Measurements from ENCODE around the gene OR51M1. TPM values are rescaled to one million over a fixed set of nuclear protein-coding genes. Genes with fewer than 3 reads are reported as not detected.

The OR51M1 gene
- polyA plus RNA-seq, 3 donors = not detected

DNA sequence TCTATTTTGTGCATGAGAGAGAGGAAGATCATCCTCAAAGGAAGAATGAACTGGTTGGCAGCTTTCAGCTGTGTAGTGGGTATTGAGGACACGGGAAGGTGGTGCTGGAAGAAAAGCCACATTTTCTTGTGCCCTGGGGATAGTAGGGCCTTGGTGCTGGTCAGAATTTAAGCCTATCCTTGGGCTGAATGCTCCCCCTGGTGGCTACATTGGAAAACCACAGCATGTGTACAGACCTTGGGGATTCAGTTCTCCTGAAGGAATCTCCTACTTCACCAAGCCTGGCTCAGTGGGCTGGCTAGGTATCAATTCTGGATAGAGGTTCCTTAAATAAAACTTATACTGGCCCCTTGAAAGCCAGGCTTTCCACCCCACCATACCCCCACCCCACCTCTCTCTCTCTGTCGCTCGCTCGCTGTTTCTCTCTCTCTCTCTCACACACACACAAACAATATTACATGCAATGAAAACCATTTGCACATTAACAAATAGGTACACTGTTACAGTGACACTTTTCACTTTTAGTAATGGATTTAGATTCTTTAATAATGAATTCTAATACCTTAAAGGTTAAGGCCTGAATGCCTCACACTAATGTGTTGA is 2.8 kb upstream of the OR51M1 start:
- H3K4me2 ChIP-seq (replicated peaks; ENCODE audit: extremely low read depth, low read length, poor library complexity, severe bottlenecking) = no peak overlapping the region
- DNase-seq = peak in 2 of 3 donors; percentile 9 to 21
- H3K4me1 ChIP-seq (ENCODE audit: control insufficient read depth in 1 of 2, insufficient read depth in 2 of 2, low read length in 2 of 2) = no peaks in the 10 kb centered on the region
- TF ChIP-seq CTCF (IDR thresholded peaks at IDR 0.05) = peak; percentile 69
- no peaks in the 10 kb centered on the region for H3K27me3 ChIP-seq (ENCODE audit: control insufficient read depth in 2 of 2, insufficient read depth in 2 of 2, low read length in 2 of 2)
- no peak overlapping the region for H2AFZ ChIP-seq (ENCODE audit: insufficient read depth, low read depth, low read length, poor library complexity, severe bottlenecking)
- no peaks in the 10 kb centered on the region for H3K4me1 Mint-ChIP-seq
- 77% methylated on average over 3 of the region's 4 CpGs for WGBS (ENCODE audit: insufficient coverage)
- no peak overlapping the region for H3K4me3 ChIP-seq (replicated peaks in 1 of 3; ENCODE audit: low read depth in 2 of 3, low read length in 3 of 3)
- no peaks in the 10 kb centered on the region for H3K9me3 ChIP-seq (replicated peaks in 1 of 2; ENCODE audit: control insufficient read depth in 1 of 2, insufficient read depth in 1 of 2, low read length in 2 of 2)
- no peak overlapping the region for H3K9ac ChIP-seq (ENCODE audit: insufficient read depth, low read length, poor library complexity, severe bottlenecking)
- H4K20me1 ChIP-seq (ENCODE audit: insufficient read depth, low read length) = no peaks in the 10 kb centered on the region
- no peaks in the 10 kb centered on the region for H3K36me3 Mint-ChIP-seq
- H3K36me3 ChIP-seq (replicated peaks in 1 of 2; ENCODE audit: control insufficient read depth in 1 of 2, insufficient read depth in 2 of 2, low read length in 2 of 2) = no peaks in the 10 kb centered on the region
- H3K79me2 ChIP-seq (ENCODE audit: insufficient read depth, low read length) = no peaks in the 10 kb centered on the region
- intact Hi-C loops (cut with micrococcal nuclease) = no loop called here
- no peak overlapping the region for H3K27ac ChIP-seq (ENCODE audit: low read depth in 1 of 2, low read length in 2 of 2)
- no peak overlapping the region for H3K27ac Mint-ChIP-seq
- H3K9me3 Mint-ChIP-seq = peaks cover 0 to 3% (median 0%) of the 10 kb centered on the region in 7 donors
- peaks cover 2 to 5% (median 4%) of the 10 kb centered on the region in 3 donors for H3K27me3 Mint-ChIP-seq (ENCODE audit: low read depth in 3 of 3)
- no peak overlapping the region for H3K4me3 Mint-ChIP-seq

GRCh38 chr11:5384335-5384734 is 723 bp downstream of the OR51M1 start:
- no peaks in the 10 kb centered on the region for H3K36me3 ChIP-seq (replicated peaks in 1 of 2; ENCODE audit: control insufficient read depth in 1 of 2, insufficient read depth in 2 of 2, low read length in 2 of 2)
- H3K36me3 Mint-ChIP-seq = no peaks in the 10 kb centered on the region
- intact Hi-C loops (cut with micrococcal nuclease) = no loop called here
- no peak overlapping the region for H3K4me2 ChIP-seq (replicated peaks; ENCODE audit: extremely low read depth, low read length, poor library complexity, severe bottlenecking)
- H3K4me1 Mint-ChIP-seq = no peaks in the 10 kb centered on the region
- H3K9ac ChIP-seq (ENCODE audit: insufficient read depth, low read length, poor library complexity, severe bottlenecking) = no peak overlapping the region
- no peaks in the 10 kb centered on the region for H3K9me3 Mint-ChIP-seq
- peaks cover 0 to 5% (median 2%) of the 10 kb centered on the region in 3 donors for H3K27me3 Mint-ChIP-seq (ENCODE audit: low read depth in 3 of 3)
- H2AFZ ChIP-seq (ENCODE audit: insufficient read depth, low read depth, low read length, poor library complexity, severe bottlenecking) = no peak overlapping the region
- TF ChIP-seq CTCF (IDR thresholded peaks at IDR 0.05) = no peak
- no peaks in the 10 kb centered on the region for H3K4me1 ChIP-seq (ENCODE audit: control insufficient read depth in 1 of 2, insufficient read depth in 2 of 2, low read length in 2 of 2)
- no peak overlapping the region for H3K4me3 ChIP-seq (replicated peaks in 1 of 3; ENCODE audit: low read depth in 2 of 3, low read length in 3 of 3)
- WGBS (ENCODE audit: insufficient coverage) = 94% methylated on average over 2 of the region's 2 CpGs
- H3K27ac Mint-ChIP-seq = no peak overlapping the region
- H3K27me3 ChIP-seq (ENCODE audit: control insufficient read depth in 2 of 2, insufficient read depth in 2 of 2, low read length in 2 of 2) = no peaks in the 10 kb centered on the region
- no peak overlapping the region for H3K27ac ChIP-seq (ENCODE audit: low read depth in 1 of 2, low read length in 2 of 2)
- DNase-seq = no peak
- no peaks in the 10 kb centered on the region for H4K20me1 ChIP-seq (ENCODE audit: insufficient read depth, low read length)
- H3K4me3 Mint-ChIP-seq = no peak overlapping the region
- no peaks in the 10 kb centered on the region for H3K79me2 ChIP-seq (ENCODE audit: insufficient read depth, low read length)
- no peaks in the 10 kb centered on the region for H3K9me3 ChIP-seq (replicated peaks in 1 of 2; ENCODE audit: control insufficient read depth in 1 of 2, insufficient read depth in 1 of 2, low read length in 2 of 2)

Measured in CD14-positive monocyte (primary cell).